GM23248 (cell line): ENCODE measurements around the gene IER3. TPM values are rescaled to one million over a fixed set of nuclear protein-coding genes. Genes with fewer than 3 reads are reported as not detected.
"Not testable (repeated sequence)": the region's sequence is repeated elsewhere in the genome, so short reads cannot be mapped to it uniquely, and the experiment has no call there.

Source experiments
- DNase-seq: peaks from one replicate; pipeline ENCODE4 v3.0.0-alpha.2; 2015
- H2AFZ ChIP-seq: fragments of 200-600 bp; sonication (generic); 2 replicates; pipeline ENCODE4 v1.6.1; 2016; ENCODE audit warnings: antibody characterized with exemption
- H3F3A ChIP-seq: fragments of 200-600 bp; sonication (generic); 2 replicates; pipeline ENCODE4 v1.6.1; 2016; ENCODE audit warnings: mild to moderate bottlenecking, antibody characterized with exemption, mixed run types; ENCODE audit not compliant: insufficient read depth
- H3K27ac ChIP-seq: fragments of 200-600 bp; sonication (generic); 2 replicates; pipeline ENCODE4 v1.5.1; 2016; ENCODE audit warnings: mild to moderate bottlenecking
- H3K27me3 ChIP-seq: fragments of 200-600 bp; sonication (generic); replicated peaks from 2 replicates; pipeline ENCODE4 v1.6.1; 2016; ENCODE audit warnings: mild to moderate bottlenecking; ENCODE audit not compliant: insufficient read depth
- H3K36me3 ChIP-seq: fragments of 200-600 bp; sonication (generic); 2 replicates; pipeline ENCODE4 v1.6.1; 2016; ENCODE audit warnings: low read depth, mild to moderate bottlenecking
- H3K4me1 ChIP-seq: fragments of 200-600 bp; sonication (generic); 2 replicates; pipeline ENCODE4 v1.6.1; 2016; ENCODE audit warnings: mild to moderate bottlenecking; ENCODE audit not compliant: insufficient read depth
- H3K4me2 ChIP-seq: fragments of 200-600 bp; sonication (generic); one replicate; pipeline ENCODE4 v1.6.1; 2016; ENCODE audit warnings: mild to moderate bottlenecking; ENCODE audit not compliant: unreplicated experiment
- H3K4me3 ChIP-seq: fragments of 200-600 bp; sonication (generic); 2 replicates; pipeline ENCODE4 v1.5.1; 2016; ENCODE audit warnings: mild to moderate bottlenecking
- H3K79me2 ChIP-seq: fragments of 200-600 bp; sonication (generic); 2 replicates; pipeline ENCODE4 v1.6.1; 2016; ENCODE audit warnings: mild to moderate bottlenecking; ENCODE audit not compliant: insufficient read depth
- H3K9ac ChIP-seq: fragments of 200-600 bp; sonication (generic); 2 replicates; pipeline ENCODE4 v1.6.1; 2016; ENCODE audit warnings: mild to moderate bottlenecking
- H3K9me2 ChIP-seq: fragments of 200-600 bp; sonication (generic); 2 replicates; pipeline ENCODE4 v1.6.1; 2016; ENCODE audit warnings: mixed run types, mild to moderate bottlenecking, moderate library complexity; ENCODE audit not compliant: insufficient read depth
- H3K9me3 ChIP-seq: fragments of 200-600 bp; sonication (generic); one replicate; pipeline ENCODE4 v1.6.1; 2017; ENCODE audit warnings: low read depth
- H4K20me1 ChIP-seq: fragments of 200-600 bp; sonication (generic); 2 replicates; pipeline ENCODE4 v1.6.0; 2016; ENCODE audit not compliant: insufficient read depth
- EZH2 ChIP-seq: fragments of 200-600 bp; sonication (generic); IDR thresholded peaks from 2 replicates; pipeline ENCODE4 v1.6.1; 2018; ENCODE audit warnings: antibody characterized with exemption, mild to moderate bottlenecking; ENCODE audit not compliant: insufficient read depth, poor library complexity, severe bottlenecking
- EZH2phosphoT487 ChIP-seq: fragments of 200-600 bp; sonication (generic); IDR thresholded peaks from 2 replicates; pipeline ENCODE4 v1.6.1; 2018; ENCODE audit warnings: antibody characterized with exemption, moderate library complexity, mild to moderate bottlenecking, low read depth; ENCODE audit not compliant: insufficient read depth
- WGBS, 2 experiments: methylation state at CpG; one replicate each; pipeline ENCODE4 v1.1.6; 2015 to 2017; ENCODE audit warnings: low lambda C conversion rate in 2 of 2, low coverage in 1 of 2; ENCODE audit errors: missing lambda C conversion rate in 2 of 2; 5-methylcytosine and 5-hydroxymethylcytosine counted together
- in situ Hi-C: fragments of 300-500 bp; cut with MboI; formaldehyde crosslinking; loops from 2 replicates; pipeline ENCODE4 v1.15.0; 2020
- polyA plus RNA-seq: library from polyadenylated mRNA; unstranded; fragments of >200 nt; fragmentation: Nextera tagmentation; extraction: Ambion mirVana; gene quantifications from 2 replicates; pipeline ENCODE4 v1.2.1, GENCODE V29; 2016
- total RNA-seq: library from RNA; depleted of rRNA; stranded (reverse); fragments of >200 nt; shearing (Covaris generic); gene quantifications from 2 replicates; pipeline ENCODE4 v1.2.3, GENCODE V29; 2014

The IER3 gene
- total and polyA plus RNA-seq, 2 experiments from 2014 or later: 82.1 to 148 TPM

GRCh38 chr6:30759575-30760239 lies 15.4 kb upstream of the IER3 start:
- no peaks in the 10 kb centered on the region for H3K9me3 ChIP-seq
- in situ Hi-C loops: no loop called here
- no peaks in the 10 kb centered on the region for H4K20me1 ChIP-seq
- TF ChIP-seq EZH2: no peak
- no peaks in the 10 kb centered on the region for H3K36me3 ChIP-seq
- H3K9me2 ChIP-seq: no peaks in the 10 kb centered on the region
- H3K4me2 ChIP-seq: peak overlapping the region; percentile 76
- WGBS, 2 experiments: 76% methylated on average over 10 of the region's 10 CpGs
- H3K9ac ChIP-seq: peak overlapping the region; percentile 59
- peaks cover 59% of the 10 kb centered on the region for H3K4me1 ChIP-seq
- DNase-seq: peak; percentile 96
- H3K27me3 ChIP-seq: no peaks in the 10 kb centered on the region
- peaks cover 31% of the 10 kb centered on the region for H3F3A ChIP-seq
- no peaks in the 10 kb centered on the region for H3K79me2 ChIP-seq
- H2AFZ ChIP-seq: no peak overlapping the region
- peak overlapping the region; percentile 91 for H3K27ac ChIP-seq
- 0 out of 2 replicates have a peak overlapping the region, but pooled peaks have one; percentile 19 for H3K4me3 ChIP-seq

DNA sequence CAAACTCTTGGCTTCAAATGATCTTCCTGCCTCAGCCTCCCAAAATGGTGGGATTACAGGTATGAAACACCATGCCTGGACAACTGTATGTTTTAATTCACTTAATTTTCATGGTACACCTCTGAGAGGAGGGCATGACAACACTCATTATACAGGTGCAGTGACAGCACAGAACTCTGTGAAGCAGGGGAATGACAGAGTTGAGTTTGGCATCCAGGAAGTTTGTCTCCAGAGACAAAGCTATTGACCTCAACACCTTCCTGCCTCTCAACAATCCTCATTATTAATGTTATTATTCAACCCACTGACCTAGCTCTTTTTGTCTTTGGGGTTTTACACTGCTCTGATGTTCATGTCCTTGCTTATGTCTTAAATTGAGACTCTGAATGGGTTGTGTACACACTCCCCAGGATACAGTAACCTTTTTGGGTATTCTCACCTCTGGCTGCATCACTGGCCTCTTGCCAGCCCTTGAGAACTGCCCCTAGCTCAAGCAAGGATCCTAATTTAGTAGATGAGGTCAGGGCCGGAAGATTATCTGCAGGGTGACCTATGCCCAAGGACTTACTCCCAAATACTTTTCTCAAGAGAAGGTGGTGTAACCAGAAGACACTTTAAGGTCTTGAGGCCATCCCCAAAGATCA lies 13.0 kb upstream of the IER3 start:
- no peak for DNase-seq
- peaks cover 52% of the 10 kb centered on the region for H3F3A ChIP-seq
- in situ Hi-C loops: no loop called here
- H3K4me2 ChIP-seq: no peak overlapping the region
- H3K4me3 ChIP-seq: no peak overlapping the region
- 100% methylated on average over 1 of the region's 1 CpG for WGBS, 2 experiments
- H4K20me1 ChIP-seq: no peaks in the 10 kb centered on the region
- H3K79me2 ChIP-seq: no peaks in the 10 kb centered on the region
- H3K4me1 ChIP-seq: peaks cover 67% of the 10 kb centered on the region
- H3K9me3 ChIP-seq: no peaks in the 10 kb centered on the region
- no peaks in the 10 kb centered on the region for H3K36me3 ChIP-seq
- H3K9ac ChIP-seq: no peak overlapping the region
- H3K9me2 ChIP-seq: no peaks in the 10 kb centered on the region
- no peaks in the 10 kb centered on the region for H3K27me3 ChIP-seq
- no peak overlapping the region for H2AFZ ChIP-seq
- H3K27ac ChIP-seq: no peak overlapping the region
- TF ChIP-seq EZH2 (no peak), EZH2phosphoT487 (no peak)

DNA sequence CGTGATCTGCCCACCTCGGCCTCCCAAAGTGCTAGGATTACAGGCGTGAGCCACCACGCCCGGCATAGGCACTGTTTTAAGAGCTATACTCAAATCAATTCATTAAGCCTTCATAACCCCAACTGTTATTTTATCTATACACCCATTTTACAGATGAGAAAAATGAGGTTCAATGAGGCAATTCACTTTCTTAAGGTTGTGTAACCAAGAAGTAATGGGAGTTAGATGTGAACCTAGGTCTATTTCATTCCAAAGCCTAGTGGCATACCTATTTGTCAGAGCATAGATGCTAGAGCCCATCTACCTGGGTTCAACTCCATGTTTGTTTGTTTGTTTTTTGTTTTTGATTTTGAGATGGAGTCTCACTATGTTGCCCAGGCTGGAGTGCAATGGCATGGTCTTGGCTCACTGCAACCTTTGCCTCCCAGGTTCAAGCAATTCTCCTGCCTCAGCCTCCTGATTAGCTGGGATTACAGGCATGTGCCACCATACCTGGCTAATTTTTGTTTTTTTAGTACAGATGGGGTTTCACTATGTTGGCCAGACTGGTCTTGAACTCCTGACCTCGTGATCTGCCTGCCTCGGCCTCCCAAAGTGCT lies 12.2 kb upstream of the IER3 start:
- H3K27ac ChIP-seq, in situ Hi-C loops, H3K9ac ChIP-seq, H3K9me2 ChIP-seq, H3K36me3 ChIP-seq, H3K79me2 ChIP-seq, H3K4me2 ChIP-seq, DNase-seq, H3K27me3 ChIP-seq, H3K4me3 ChIP-seq, H2AFZ ChIP-seq, H3K9me3 ChIP-seq, H4K20me1 ChIP-seq: not testable (repeated sequence)
- 97 to 98% methylated on average over 7 of the region's 7 CpGs for WGBS, 2 experiments
- H3F3A ChIP-seq: peaks cover 58% of the 10 kb centered on the region
- peaks cover 67% of the 10 kb centered on the region for H3K4me1 ChIP-seq

GRCh38 chr6:30754631-30755030 lies 10.3 kb upstream of the IER3 start:
- TF ChIP-seq EZH2 (no peak), EZH2phosphoT487 (no peak)
- Histone ChIP-seq H3K4me2 (peak overlapping the region; percentile 43), H3K79me2 (no peaks in the 10 kb centered on the region), H4K20me1 (no peaks in the 10 kb centered on the region), H3K36me3 (no peaks in the 10 kb centered on the region), H3K27ac (peak overlapping the region; percentile 98), H3K4me3 (no peak overlapping the region), H2AFZ (no peak overlapping the region), H3K9ac (peak overlapping the region; percentile 44), H3K9me2 (no peaks in the 10 kb centered on the region), H3K4me1 (peaks cover 61% of the 10 kb centered on the region), H3F3A (peaks cover 64% of the 10 kb centered on the region), H3K9me3 (no peaks in the 10 kb centered on the region), H3K27me3 (no peaks in the 10 kb centered on the region)
- peak; percentile 75 for DNase-seq
- in situ Hi-C loops: no loop called here
- WGBS, 2 experiments: 42% methylated on average over 3 of the region's 3 CpGs
